Peyer's patch (tissue), 4 donors: ENCODE measurements around the gene KRTAP4-1.
"Not testable (repeated sequence)": the region's sequence is repeated elsewhere in the genome, so short reads cannot be mapped to it uniquely, and the experiment has no call there.

Experiments
- CTCF ChIP-seq, 6 experiments: fragments of 450-650 bp in 4 of 6; fragments of 200-600 bp in 2 of 6; sonication (generic) in 1 of 6; IDR thresholded peaks; one replicate each; pipeline ENCODE4 v1.5.1; 2017 to 2019; ENCODE audit warnings: antibody characterized with exemption in 6 of 6, mild to moderate bottlenecking in 3 of 6, moderate library complexity in 1 of 6
- POLR2A ChIP-seq, 2 donors: fragments of 450-650 bp; IDR thresholded peaks; one replicate each; pipeline ENCODE4 v1.5.1; 2017; ENCODE audit warnings: antibody characterized with exemption in 2 of 2, mild to moderate bottlenecking in 2 of 2, moderate library complexity in 2 of 2

DNA sequence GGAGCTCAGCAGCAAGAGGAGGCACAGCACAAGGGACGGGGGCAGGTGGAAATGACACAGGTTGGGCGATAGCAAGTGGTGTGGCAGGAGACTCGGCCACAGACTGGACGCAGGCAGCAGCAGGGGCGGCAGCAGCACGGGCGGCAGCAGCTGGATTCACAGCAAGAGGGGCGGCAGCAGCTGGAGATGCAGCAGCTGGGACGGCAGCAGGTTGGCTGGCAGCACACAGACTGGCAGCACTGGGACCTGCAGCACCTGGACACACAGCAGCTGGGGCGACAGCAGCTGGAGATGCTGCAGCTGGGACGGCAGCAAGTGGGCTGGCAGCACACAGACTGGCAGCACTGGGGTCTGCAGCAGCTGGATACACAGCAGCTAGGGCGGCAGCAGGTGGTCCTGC lies 44.8 kb downstream of the KRTAP4-1 start:
- not testable (repeated sequence) for TF ChIP-seq POLR2A, CTCF (IDR thresholded peaks at IDR 0.05)
